Activated CD8-positive, alpha-beta T cell treated with anti-CD3 and anti-CD28 coated beads, Interleukin-2, amount 10 ng/mL, durations not matched to agents 7 days and 5 days (primary cell): ENCODE data around the gene XYLT2. TPM values are rescaled to one million over a fixed set of nuclear protein-coding genes. Genes with fewer than 3 reads are reported as not detected.

Experiments
- ATAC-seq: fragments of 150-1000 bp; cut with Tn5 transposase; one replicate; pipeline ENCODE4 v1.10.0; 2021; ENCODE audit warnings: moderate library complexity
- CTCF ChIA-PET: fragments of 350-600 bp; sonication (Branson Sonifier 250); formaldehyde crosslinking; loops from one replicate; lab custom pipeline; 2021; ENCODE audit warnings: antibody characterized with exemption; lab: Charles Lee
- POLR2A ChIA-PET: fragments of 350-600 bp; sonication (Branson Sonifier 250); formaldehyde crosslinking; loops from one replicate; lab custom pipeline; 2021; ENCODE audit warnings: antibody characterized with exemption; lab: Charles Lee
- DNase-seq: peaks from one replicate; pipeline ENCODE4 v3.0.0-alpha.2; 2020
- H3K27ac Mint-ChIP-seq: one replicate; pipeline ENCODE4 v1.8.0; 2021; ENCODE audit warnings: mild to moderate bottlenecking, mixed read lengths
- H3K27me3 Mint-ChIP-seq: one replicate; pipeline ENCODE4 v1.8.0; 2021; ENCODE audit warnings: low read depth, mixed read lengths
- H3K36me3 Mint-ChIP-seq: one replicate; pipeline ENCODE4 v1.8.0; 2021; ENCODE audit warnings: low read depth, mixed read lengths
- H3K4me1 Mint-ChIP-seq: one replicate; pipeline ENCODE4 v1.8.0; 2021; ENCODE audit warnings: low read depth, mixed read lengths
- H3K4me3 Mint-ChIP-seq: one replicate; pipeline ENCODE4 v1.8.0; 2021; ENCODE audit warnings: mild to moderate bottlenecking, mixed read lengths
- H3K9me3 Mint-ChIP-seq: one replicate; pipeline ENCODE4 v1.8.0; 2022; ENCODE audit warnings: mixed read lengths; ENCODE audit not compliant: insufficient read depth
- total RNA-seq, 2 experiments: library from RNA; stranded (reverse); gene quantifications; one replicate each; pipeline ENCODE4 v1.2.3, GENCODE V29; 2021

The XYLT2 gene
- total RNA-seq, 2 experiments from 2014 or later: 24.7 to 26.0 TPM

- DNase-seq (no peak), ATAC-seq (no peak)
- H3K4me1 Mint-ChIP-seq: peaks cover 29% of the 10 kb centered on the region
- peaks cover 27% of the 10 kb centered on the region for H3K36me3 Mint-ChIP-seq
- H3K27ac Mint-ChIP-seq: peak overlapping the region; percentile 88
- no peaks in the 10 kb centered on the region for H3K27me3 Mint-ChIP-seq
- H3K4me3 Mint-ChIP-seq: no peak overlapping the region
- ChIA-PET POLR2A (interaction anchor here (0.6 to 2.2 kb wide), 4 partner anchors 9 to 119 kb away, joined by 3 to 12 read pairs (median 4); partner anchors contain the start of gene XYLT2), CTCF (interaction anchor here (0.6 to 4.8 kb wide), 4 partner anchors 12 to 119 kb away, joined by 3 to 65 read pairs (median 23); partner anchors contain the start of genes EME1, LRRC59, MRPL27 and XYLT2)
- H3K9me3 Mint-ChIP-seq: no peaks in the 10 kb centered on the region
Observed at GRCh38 chr17:50359998-50360461, 14.1 kb downstream of the XYLT2 start.

GRCh38 chr17:50360486-50361115 is 14.7 kb downstream of the XYLT2 start:
- ChIA-PET POLR2A (interaction anchor here (0.8 to 3.2 kb wide), 2 partner anchors 8 to 13 kb away, joined by 4 to 18 read pairs; no protein-coding TSS in a partner anchor), CTCF (interaction anchor here (1.1 to 4.8 kb wide), 10 partner anchors 9 to 160 kb away, joined by 3 to 84 read pairs (median 14); partner anchors contain the start of genes EME1, LRRC59, MRPL27 and RSAD1)
- Mint-ChIP-seq H3K9me3 (no peaks in the 10 kb centered on the region), H3K36me3 (peaks cover 32% of the 10 kb centered on the region), H3K27ac (peak overlapping the region; percentile 88), H3K27me3 (no peaks in the 10 kb centered on the region), H3K4me1 (peaks cover 29% of the 10 kb centered on the region), H3K4me3 (no peak overlapping the region)
- no peak for ATAC-seq
- peak; percentile 41 for DNase-seq

GRCh38 chr17:50361561-50362480 is 15.9 kb downstream of the XYLT2 start:
- Mint-ChIP-seq H3K27ac (peak overlapping the region; percentile 84), H3K4me1 (peaks cover 29% of the 10 kb centered on the region), H3K9me3 (no peaks in the 10 kb centered on the region), H3K27me3 (no peaks in the 10 kb centered on the region), H3K4me3 (no peak overlapping the region), H3K36me3 (peaks cover 31% of the 10 kb centered on the region)
- ChIA-PET POLR2A (interaction anchor here (0.9 to 3.2 kb wide), 6 partner anchors 11 to 37 kb away, joined by 3 to 27 read pairs (median 9); partner anchors contain the start of genes EME1, LRRC59, MRPL27 and XYLT2), CTCF (interaction anchor here (0.6 to 4.8 kb wide), 24 partner anchors 8 to 265 kb away, joined by 3 to 84 read pairs (median 5); partner anchors contain the start of genes COL1A1, EME1, LRRC59 and MRPL27)
- ATAC-seq: peak; percentile 86
- peak; percentile 76 for DNase-seq

GRCh38 chr17:50362661-50363060 is 16.7 kb downstream of the XYLT2 start:
- no peak for DNase-seq
- Mint-ChIP-seq H3K27me3 (no peaks in the 10 kb centered on the region), H3K9me3 (no peaks in the 10 kb centered on the region), H3K27ac (peak overlapping the region; percentile 84), H3K36me3 (peaks cover 30% of the 10 kb centered on the region), H3K4me1 (peaks cover 29% of the 10 kb centered on the region), H3K4me3 (no peak overlapping the region)
- ChIA-PET CTCF (interaction anchor here (0.8 to 4.8 kb wide), 21 partner anchors 9 to 264 kb away, joined by 3 to 84 read pairs (median 7); partner anchors contain the start of genes COL1A1, EME1, LRRC59 and MRPL27), POLR2A (interaction anchor here (0.9 to 3.2 kb wide), 7 partner anchors 10 to 36 kb away, joined by 3 to 27 read pairs (median 5); partner anchors contain the start of genes EME1, LRRC59, MRPL27 and XYLT2)
- no peak for ATAC-seq

GRCh38 chr17:50363217-50364060 is 17.5 kb downstream of the XYLT2 start:
- ChIA-PET CTCF (interaction anchor here (1.2 to 4.8 kb wide), 13 partner anchors 9 to 194 kb away, joined by 3 to 84 read pairs (median 15); partner anchors contain the start of genes COL1A1, EME1, LRRC59 and MRPL27), POLR2A (interaction anchor here (0.9 to 3.2 kb wide), 6 partner anchors 9 to 34 kb away, joined by 3 to 27 read pairs (median 9); partner anchors contain the start of genes EME1, LRRC59, MRPL27 and XYLT2)
- Mint-ChIP-seq H3K27me3 (no peaks in the 10 kb centered on the region), H3K9me3 (no peaks in the 10 kb centered on the region), H3K4me3 (no peak overlapping the region), H3K27ac (no peak overlapping the region), H3K36me3 (peaks cover 31% of the 10 kb centered on the region), H3K4me1 (peaks cover 31% of the 10 kb centered on the region)
- ATAC-seq: no peak
- no peak for DNase-seq

GRCh38 chr17:50364061-50364458 is 18.1 kb downstream of the XYLT2 start:
- no peak overlapping the region for H3K4me3 Mint-ChIP-seq
- H3K4me1 Mint-ChIP-seq: peaks cover 28% of the 10 kb centered on the region
- CTCF ChIA-PET: interaction anchor here (1.2 to 4.1 kb wide), 2 partner anchors 33 to 115 kb away, joined by 3 to 84 read pairs; partner anchors contain the start of gene LRRC59
- no peak for DNase-seq
- H3K9me3 Mint-ChIP-seq: no peaks in the 10 kb centered on the region
- no peak overlapping the region for H3K27ac Mint-ChIP-seq
- no peaks in the 10 kb centered on the region for H3K27me3 Mint-ChIP-seq
- H3K36me3 Mint-ChIP-seq: peaks cover 28% of the 10 kb centered on the region
- no peak for ATAC-seq
- POLR2A ChIA-PET: interaction anchor here (1.1 to 3.2 kb wide), 3 partner anchors 9 to 33 kb away, joined by 4 to 27 read pairs (median 5); partner anchors contain the start of genes EME1, LRRC59 and MRPL27

GRCh38 chr17:50364715-50365114 is 18.8 kb downstream of the XYLT2 start:
- Mint-ChIP-seq H3K9me3 (no peaks in the 10 kb centered on the region), H3K27me3 (no peaks in the 10 kb centered on the region), H3K27ac (no peak overlapping the region), H3K4me3 (no peak overlapping the region), H3K36me3 (peaks cover 33% of the 10 kb centered on the region), H3K4me1 (peaks cover 25% of the 10 kb centered on the region)
- DNase-seq (no peak), ATAC-seq (no peak)
- ChIA-PET CTCF (interaction anchor here (1.2 kb wide), 1 partner anchor 33 kb away, joined by 7 read pairs; the partner anchor contains the start of gene LRRC59), POLR2A (interaction anchor here (1.0 to 3.2 kb wide), 3 partner anchors 8 to 33 kb away, joined by 4 to 27 read pairs (median 4); partner anchors contain the start of genes EME1, LRRC59 and MRPL27)

- H3K9me3 Mint-ChIP-seq: no peaks in the 10 kb centered on the region
- H3K27me3 Mint-ChIP-seq: no peaks in the 10 kb centered on the region
- H3K27ac Mint-ChIP-seq: peak overlapping the region; percentile 50
- H3K36me3 Mint-ChIP-seq: peaks cover 37% of the 10 kb centered on the region
- no peak for DNase-seq
- peaks cover 22% of the 10 kb centered on the region for H3K4me1 Mint-ChIP-seq
- POLR2A ChIA-PET: interaction anchor here (1.0 kb wide), 1 partner anchor 27 kb away, joined by 4 read pairs; no protein-coding TSS in a partner anchor
- ATAC-seq: no peak
- H3K4me3 Mint-ChIP-seq: no peak overlapping the region
- CTCF ChIA-PET: interaction anchor here (0.8 to 1.2 kb wide), 2 partner anchors 31 to 32 kb away, joined by 3 to 7 read pairs; partner anchors contain the start of gene LRRC59
Observed at GRCh38 chr17:50365165-50365564, 19.2 kb downstream of the XYLT2 start.

GRCh38 chr17:50365649-50366393 is 19.9 kb downstream of the XYLT2 start:
- CTCF ChIA-PET: interaction anchor here (0.8 to 1.2 kb wide), 2 partner anchors 30 to 32 kb away, joined by 3 to 7 read pairs; partner anchors contain the start of gene LRRC59
- H3K36me3 Mint-ChIP-seq: peaks cover 40% of the 10 kb centered on the region
- DNase-seq: no peak
- no peak for ATAC-seq
- H3K4me3 Mint-ChIP-seq: no peak overlapping the region
- peaks cover 21% of the 10 kb centered on the region for H3K4me1 Mint-ChIP-seq
- H3K27ac Mint-ChIP-seq: peak overlapping the region; percentile 50
- POLR2A ChIA-PET: interaction anchor here (1.0 kb wide), 2 partner anchors 26 to 31 kb away, joined by 3 to 4 read pairs; no protein-coding TSS in a partner anchor
- H3K27me3 Mint-ChIP-seq: no peaks in the 10 kb centered on the region
- H3K9me3 Mint-ChIP-seq: no peaks in the 10 kb centered on the region
